GM18505 (cell line): ENCODE data around the gene DCHS2.
"Not testable (repeated sequence)": the region's sequence is repeated elsewhere in the genome, so short reads cannot be mapped to it uniquely, and the experiment has no call there.

Source experiments
- ATAC-seq: cut with Tn5 transposase; IDR thresholded peaks from one replicate; pipeline ENCODE4 v1.9.1; 2021; ENCODE audit not compliant: unreplicated experiment
- POLR2A ChIP-seq: IDR thresholded peaks from 4 replicates; pipeline ENCODE4 v1.6.1; 2011; ENCODE audit warnings: borderline replicate concordance; ENCODE audit not compliant: insufficient read depth, insufficient read length; ENCODE audit errors: extremely low read depth

DCHS2 gene

DNA sequence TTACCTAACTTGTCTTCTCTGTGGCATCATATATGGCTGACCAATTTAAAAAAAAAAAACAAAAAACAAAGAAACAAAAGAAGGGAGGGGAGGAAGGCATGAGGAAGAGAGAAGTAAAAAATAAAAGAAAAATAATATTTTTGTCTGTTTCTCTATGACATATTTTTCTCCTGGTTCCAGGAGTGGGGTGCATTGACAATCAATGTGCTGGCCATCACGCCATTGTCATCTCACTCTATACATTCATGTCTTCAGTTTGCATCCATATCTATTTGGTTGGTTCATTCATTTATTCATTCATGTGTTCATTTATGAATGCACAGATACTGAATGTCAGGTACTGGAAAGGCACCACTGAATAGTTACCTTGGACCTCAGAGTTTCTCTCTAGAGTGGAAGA is 183.4 kb downstream of the DCHS2 start:
- ATAC-seq = no peak
- no peak for TF ChIP-seq POLR2A

DNA sequence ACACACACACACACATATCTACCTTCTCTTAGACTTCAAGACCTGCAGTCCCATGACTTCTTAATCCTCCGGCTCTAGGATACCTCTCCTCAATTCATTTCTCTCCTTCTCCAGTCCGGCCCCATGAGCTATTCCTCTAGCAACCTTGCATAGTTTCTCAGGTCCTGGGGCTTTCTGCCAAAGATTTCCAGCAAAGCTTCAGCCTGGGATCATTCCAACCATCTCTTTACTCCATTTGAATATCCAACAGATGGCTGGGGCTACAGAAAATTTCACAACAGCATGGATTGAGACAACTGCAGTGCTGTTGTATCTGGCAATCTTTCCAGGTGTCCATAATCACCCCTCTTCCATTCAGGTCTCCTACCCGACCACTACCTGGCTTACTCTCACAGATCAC is 184.1 kb downstream of the DCHS2 start:
- ATAC-seq = no peak
- TF ChIP-seq POLR2A = no peak

- no peak for ATAC-seq
- no peak for TF ChIP-seq POLR2A
Measured at GRCh38 chr4:154305616-154306015, 186.0 kb downstream of the DCHS2 start.

- TF ChIP-seq POLR2A = no peak
Measured at GRCh38 chr4:154304679-154305078, 186.9 kb downstream of the DCHS2 start.

DNA sequence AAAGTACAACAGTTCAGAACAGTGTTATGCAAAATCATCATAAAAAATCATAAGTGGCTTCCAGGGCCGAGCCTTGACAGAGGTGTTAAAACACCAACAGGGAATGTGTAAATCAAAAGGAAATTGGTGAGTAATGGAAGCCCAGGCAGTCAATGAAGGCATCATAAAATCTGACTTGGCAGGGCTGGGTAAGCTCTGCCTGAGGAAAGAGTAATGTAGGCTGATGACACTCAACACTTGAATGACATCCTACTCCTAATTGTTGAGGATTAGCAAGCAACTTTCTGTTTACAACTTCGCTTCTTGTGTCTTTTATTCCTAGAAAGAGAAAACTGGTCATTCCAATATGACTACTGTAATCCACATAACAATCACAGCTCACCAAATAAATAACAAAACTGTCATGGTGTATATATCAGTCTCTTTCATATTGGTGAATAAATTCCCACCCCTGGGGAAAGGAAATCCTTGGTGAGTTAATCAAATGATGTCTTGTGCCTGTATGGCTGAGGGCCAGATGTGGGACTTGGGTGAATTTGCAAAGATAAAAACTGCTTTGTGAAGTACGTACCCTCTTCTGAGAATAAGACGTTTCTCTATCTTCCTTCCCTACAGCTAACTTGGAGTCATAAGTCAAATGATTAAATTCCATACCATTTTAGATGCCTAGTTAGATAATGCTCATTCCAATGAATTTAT is 196.8 kb downstream of the DCHS2 start:
- no peak for TF ChIP-seq POLR2A

More at GRCh38 chr4:154304679-154305078, 186.9 kb downstream of the DCHS2 start:
- no peak for ATAC-seq

GRCh38 chr4:154293427-154293826 is 198.2 kb downstream of the DCHS2 start:
- no peak for ATAC-seq
- TF ChIP-seq POLR2A = no peak

More for the DNA sequence above, 196.8 kb downstream of the DCHS2 start:
- no peak for ATAC-seq

DNA sequence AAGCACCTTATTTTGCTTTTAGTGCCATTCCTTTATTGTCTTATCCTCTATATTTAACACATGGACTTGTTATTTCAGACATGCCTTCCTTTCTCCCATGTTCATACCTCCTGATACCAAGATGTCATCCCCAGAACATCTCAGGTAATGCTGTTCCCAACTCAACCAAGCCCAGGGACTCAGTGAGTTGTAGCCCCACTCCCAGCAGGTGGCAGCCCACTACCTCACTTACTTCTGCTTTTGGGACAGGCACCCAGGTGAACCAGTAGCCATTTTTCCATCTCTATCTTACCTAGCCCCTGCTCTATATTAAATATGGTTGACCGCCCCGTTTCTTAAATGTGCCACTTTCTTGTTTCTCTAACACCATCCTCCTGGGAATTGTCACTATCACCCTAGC is 199.0 kb downstream of the DCHS2 start:
- no peak for TF ChIP-seq POLR2A
- no peak for ATAC-seq

DNA sequence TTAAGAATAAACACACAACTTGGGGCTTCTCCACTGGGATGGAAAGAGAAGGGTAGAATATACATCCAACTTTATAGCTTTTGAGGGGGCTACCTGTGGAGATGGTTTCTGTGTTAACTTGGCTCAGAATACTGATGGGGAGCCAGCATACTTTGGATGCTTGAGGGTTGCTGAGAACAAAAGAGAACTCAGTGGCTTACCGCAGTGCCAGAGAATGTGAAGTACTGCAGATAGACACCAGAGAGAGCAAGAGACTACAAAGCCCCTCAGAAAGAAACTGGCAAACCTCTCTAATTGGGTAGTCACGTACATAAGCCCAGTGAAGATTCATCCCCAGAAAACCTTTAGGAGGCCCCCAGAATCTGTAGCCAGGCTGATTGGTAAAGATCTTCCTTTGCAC is 214.4 kb downstream of the DCHS2 start:
- no peak for TF ChIP-seq POLR2A

DNA sequence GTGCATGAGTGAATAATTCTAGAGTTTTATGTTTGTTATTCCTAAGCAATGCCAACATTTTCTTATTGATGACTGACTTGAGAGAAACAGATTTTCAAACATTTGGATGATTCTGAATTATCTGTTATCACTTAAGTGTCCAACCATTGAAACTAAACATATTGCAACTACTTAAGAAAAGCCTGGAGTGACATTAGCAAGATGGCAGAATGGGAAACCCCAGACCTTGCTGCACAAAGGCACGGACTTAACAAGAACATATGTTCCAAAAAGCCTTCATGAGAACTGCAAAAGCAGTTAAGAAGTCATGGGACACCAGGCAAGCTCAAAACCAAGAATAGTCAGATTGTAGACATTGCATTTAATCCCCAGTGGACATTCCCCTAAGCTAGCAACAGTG is 215.1 kb downstream of the DCHS2 start:
- ATAC-seq = no peak
- no peak for TF ChIP-seq POLR2A

More for the DNA sequence above, 214.4 kb downstream of the DCHS2 start:
- ATAC-seq = no peak

DNA sequence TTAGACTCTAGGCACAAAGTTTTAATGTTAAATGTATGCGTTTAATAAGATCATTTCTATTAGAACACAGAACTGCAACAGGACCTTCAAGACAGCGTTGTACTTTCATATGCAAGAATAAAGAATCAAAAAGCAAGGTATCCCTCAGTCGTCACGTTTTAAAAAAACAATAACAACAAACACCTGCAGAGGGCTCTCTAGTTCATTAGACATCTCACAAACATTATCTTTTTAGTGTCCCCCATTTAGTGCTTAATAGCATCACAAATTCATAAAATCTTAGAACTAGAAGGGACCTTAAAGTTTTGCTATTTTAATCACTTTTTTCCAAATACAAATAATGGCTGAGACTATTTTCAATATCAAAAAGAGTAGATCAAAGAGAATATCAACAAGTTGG is 236.6 kb downstream of the DCHS2 start:
- TF ChIP-seq POLR2A = no peak
- ATAC-seq = no peak

DNA sequence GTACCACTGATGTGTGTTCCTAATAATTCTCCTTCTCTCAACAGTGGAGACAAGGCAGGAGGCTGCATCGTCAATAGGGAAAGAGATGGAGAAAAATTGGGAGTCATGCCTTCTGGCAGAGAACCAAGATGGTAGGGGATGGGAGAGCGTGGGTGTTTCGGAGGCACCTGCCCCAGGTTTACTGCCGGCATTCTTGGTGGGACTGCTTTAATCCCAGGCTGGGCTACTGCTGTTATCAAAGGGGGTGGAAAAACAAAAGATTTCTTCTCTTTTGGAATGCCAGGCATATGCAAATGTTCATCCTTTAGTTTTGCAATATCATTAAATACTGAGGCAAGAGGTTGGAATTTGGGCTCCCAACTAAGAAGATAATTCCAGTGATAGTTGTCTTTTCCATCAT is 257.0 kb downstream of the DCHS2 start:
- no peak for TF ChIP-seq POLR2A

DNA sequence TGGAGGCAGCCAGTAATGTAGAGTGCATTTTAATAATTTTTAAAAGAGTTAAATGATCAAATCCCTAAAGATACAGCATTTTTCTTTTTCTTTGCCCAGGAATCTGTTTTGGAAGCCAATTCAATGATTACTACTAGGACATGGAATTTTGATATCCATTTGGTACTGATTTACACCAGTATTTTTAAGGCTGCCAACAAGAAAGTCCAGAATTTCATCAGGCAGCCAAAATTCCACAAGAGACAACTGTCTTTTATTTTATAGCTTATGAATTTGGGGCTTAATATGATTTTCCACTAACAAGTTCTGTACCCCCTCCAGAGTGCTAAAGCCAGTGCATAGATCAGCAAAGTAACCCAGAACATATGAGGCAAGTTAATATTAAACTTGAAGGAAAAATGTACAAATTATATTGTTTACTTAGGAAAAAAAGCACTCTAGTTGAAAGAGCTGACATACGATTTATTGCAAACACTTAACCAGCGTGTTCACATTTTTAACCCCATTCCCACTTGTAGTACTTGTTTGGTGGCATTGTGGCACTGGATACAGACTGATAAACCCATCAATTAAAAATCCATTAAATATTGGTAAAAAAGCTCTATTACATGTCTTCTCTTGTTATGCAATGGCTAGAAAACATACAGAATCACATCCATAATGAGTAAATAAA is 259.7 kb downstream of the DCHS2 start:
- TF ChIP-seq POLR2A = no peak
- ATAC-seq = no peak

More for the DNA sequence above, 257.0 kb downstream of the DCHS2 start:
- ATAC-seq = no peak

- TF ChIP-seq POLR2A = no peak
- no peak for ATAC-seq
Measured at GRCh38 chr4:154230723-154231122, 260.9 kb downstream of the DCHS2 start.

DNA sequence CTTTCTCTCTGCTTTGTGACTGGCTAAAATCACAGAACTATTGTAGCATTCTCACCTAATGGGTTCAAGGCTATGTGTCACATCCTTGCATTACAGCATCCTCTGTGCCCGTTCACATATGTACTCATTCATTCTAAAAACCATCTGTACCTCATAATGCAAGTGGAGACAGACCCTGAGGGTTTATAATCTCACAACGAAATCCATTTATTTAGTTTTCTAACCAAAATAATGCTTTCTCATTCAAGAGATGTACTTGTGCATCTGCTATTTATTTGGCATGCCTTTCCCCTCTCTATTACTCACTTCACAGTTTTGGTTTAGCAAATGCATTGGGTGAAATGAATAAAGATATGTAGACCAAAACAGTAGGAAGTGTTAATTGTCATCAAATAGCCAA is 261.5 kb downstream of the DCHS2 start:
- no peak for ATAC-seq
- TF ChIP-seq POLR2A = no peak

- no peak for TF ChIP-seq POLR2A
- no peak for ATAC-seq
Measured at GRCh38 chr4:154222875-154223274, 268.7 kb downstream of the DCHS2 start.

- no peak for TF ChIP-seq POLR2A
- ATAC-seq = no peak
Measured at GRCh38 chr4:154218051-154218450, 273.5 kb downstream of the DCHS2 start.

GRCh38 chr4:154217384-154217783 is 274.2 kb downstream of the DCHS2 start:
- not testable (repeated sequence) for ATAC-seq
